Neural progenitor cell (in vitro differentiated cells): ENCODE measurements around the gene LINC01488.

Source experiments
- EZH2 ChIP-seq: fragments of 200-600 bp; sonication (generic); IDR thresholded peaks from 2 replicates; pipeline ENCODE4 v1.6.1; 2017; ENCODE audit warnings: antibody characterized with exemption, mild to moderate bottlenecking, moderate library complexity
- EZH2phosphoT487 ChIP-seq: fragments of 200-600 bp; sonication (generic); IDR thresholded peaks from 2 replicates; pipeline ENCODE4 v1.6.1; 2017; ENCODE audit warnings: antibody characterized with exemption

GRCh38 chr11:69487849-69488542 is 6.5 kb downstream of the LINC01488 start:
- TF ChIP-seq EZH2 (no peak), EZH2phosphoT487 (no peak)
